ENCODE results near the gene LENEP.
A peak's percentile ranks its signal among the peaks of the same experiment; 100 is the strongest.
"Not testable (repeated sequence)": the region's sequence is repeated elsewhere in the genome, so short reads cannot be mapped to it uniquely, and the experiment has no call there.

LENEP gene

DNA sequence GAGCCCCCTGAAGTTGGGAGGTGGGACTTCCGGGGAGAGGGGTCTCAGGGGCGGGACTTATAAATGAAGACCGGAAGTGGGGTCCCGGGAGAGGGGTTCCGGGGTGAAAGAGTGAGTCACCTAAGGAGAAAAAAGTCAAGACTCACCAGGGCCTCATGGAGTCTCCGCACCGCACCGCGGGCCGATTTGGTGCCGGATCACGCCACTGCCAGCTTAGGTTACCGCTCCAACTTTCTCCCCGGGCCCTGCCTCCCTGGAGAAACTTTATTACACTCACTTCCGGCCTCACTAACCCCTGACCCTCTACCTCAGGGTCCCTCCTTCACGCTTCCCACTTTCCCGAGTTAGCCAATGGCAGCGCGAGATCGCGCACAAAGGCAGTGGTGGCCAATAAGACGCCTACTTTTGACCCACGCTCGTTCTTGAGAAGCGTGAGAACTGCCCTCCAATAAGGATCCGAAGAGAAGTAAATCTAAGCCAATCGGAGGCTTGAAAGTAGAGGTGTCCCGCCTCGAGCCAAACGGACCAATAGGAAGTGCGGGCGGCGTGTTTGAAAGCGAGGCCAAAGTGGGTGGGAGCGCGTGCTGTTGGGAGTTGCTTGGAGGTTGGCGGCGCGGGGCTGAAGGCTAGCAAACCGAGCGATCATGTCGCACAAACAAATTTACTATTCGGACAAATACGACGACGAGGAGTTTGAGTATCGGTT is 19.1 kb upstream of the LENEP start, which contains the start of gene CKS1B:
CKS1B (plus strand) TSS at position 580 of the 706 bp plus-strand sequence; CDS start at position 645, 65 bp downstream.
- Histone ChIP-seq H3K4me1 (ENCODE audit: insufficient read depth, low read length, poor library complexity, severe bottlenecking) (peaks cover 51% of the 10 kb centered on the region), H3K9me3 (ENCODE audit: insufficient read depth, low read depth, low read length) (no peaks in the 10 kb centered on the region), H3K4me2 (ENCODE audit: low read depth, low read length, poor library complexity, severe bottlenecking) (peak within 1 kb of the TSS; percentile 89), H2AFZ (ENCODE audit: low read length) (peak within 1 kb of the TSS; percentile 47; the same call in 1 of the 2 replicates), H3K9ac (ENCODE audit: low read depth, low read length, poor library complexity, severe bottlenecking) (peak within 1 kb of the TSS; percentile 95), H3K79me2 (ENCODE audit: insufficient read depth, low read length) (peaks cover 79% of the 10 kb centered on the region), H3K4me3 (ENCODE audit: low read length, poor library complexity, severe bottlenecking) (peak within 1 kb of the TSS; percentile 94), H3K27me3 (ENCODE audit: insufficient read depth, low read length, poor library complexity, severe bottlenecking) (no peaks in the 10 kb centered on the region), H3K36me3 (ENCODE audit: insufficient read depth, low read length) (peaks cover 13% of the 10 kb centered on the region; the same call in 1 of the 2 replicates), H3F3A (ENCODE audit: low read depth) (peaks cover 3% of the 10 kb centered on the region; the same call in 1 of the 2 replicates), H3K9me2 (replicated peaks; ENCODE audit: low read depth, low read length) (no peaks in the 10 kb centered on the region), H4K20me1 (ENCODE audit: insufficient read depth, low read length, poor library complexity, severe bottlenecking) (peaks cover 36% of the 10 kb centered on the region)
- TF ChIP-seq CTCF (conservative IDR thresholded peaks at IDR 0.05; ENCODE audit: low read length) (no peak), EZH2phosphoT487 (IDR thresholded peaks at IDR 0.05; ENCODE audit: borderline replicate concordance) (no peak)

DNA sequence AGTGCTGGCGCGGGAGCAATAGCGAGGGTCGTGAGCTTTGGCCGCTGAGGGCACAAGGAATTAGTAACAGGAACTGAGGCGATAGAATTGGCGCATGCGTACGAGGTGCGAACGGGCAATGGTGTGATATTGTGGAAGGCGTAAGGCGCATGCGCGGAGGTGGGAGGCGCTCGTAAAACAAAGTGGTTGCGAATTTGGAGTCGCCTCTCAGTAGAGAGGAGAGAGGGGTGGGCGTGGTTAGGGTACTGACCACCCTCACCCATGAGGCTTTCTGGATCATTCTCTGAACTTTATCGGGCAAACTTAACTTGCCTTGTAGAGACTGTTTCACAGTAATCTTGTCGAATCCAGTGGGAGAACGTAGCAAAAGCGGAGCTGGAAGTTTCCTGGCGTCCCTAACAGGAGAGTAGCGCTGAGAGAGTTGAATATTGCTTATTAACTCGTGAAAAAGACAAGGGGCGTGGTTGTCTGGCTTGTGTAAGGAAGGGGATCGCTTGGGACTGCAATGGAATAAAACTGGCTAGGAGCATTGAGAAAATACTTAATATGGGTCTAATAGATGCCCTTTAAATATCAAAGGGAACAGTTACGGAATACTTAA is 18.5 kb upstream of the LENEP start:
- no peak for TF ChIP-seq CTCF (conservative IDR thresholded peaks at IDR 0.05; ENCODE audit: low read length)
- no peak for TF ChIP-seq EZH2phosphoT487 (IDR thresholded peaks at IDR 0.05; ENCODE audit: borderline replicate concordance)
- Histone ChIP-seq H2AFZ (ENCODE audit: low read length) (peak overlapping the region; percentile 35; the same call in 1 of the 2 replicates), H3K4me3 (ENCODE audit: low read length, poor library complexity, severe bottlenecking) (peak overlapping the region; percentile 94), H3K79me2 (ENCODE audit: insufficient read depth, low read length) (peaks cover 78% of the 10 kb centered on the region), H3K27me3 (ENCODE audit: insufficient read depth, low read length, poor library complexity, severe bottlenecking) (no peaks in the 10 kb centered on the region), H3F3A (ENCODE audit: low read depth) (peaks cover 3% of the 10 kb centered on the region; the same call in 1 of the 2 replicates), H3K4me2 (ENCODE audit: low read depth, low read length, poor library complexity, severe bottlenecking) (peak overlapping the region; percentile 89), H3K9ac (ENCODE audit: low read depth, low read length, poor library complexity, severe bottlenecking) (peak overlapping the region; percentile 95), H3K9me2 (replicated peaks; ENCODE audit: low read depth, low read length) (no peaks in the 10 kb centered on the region), H3K36me3 (ENCODE audit: insufficient read depth, low read length) (peaks cover 18% of the 10 kb centered on the region; the same call in 1 of the 2 replicates), H3K4me1 (ENCODE audit: insufficient read depth, low read length, poor library complexity, severe bottlenecking) (peaks cover 45% of the 10 kb centered on the region), H4K20me1 (ENCODE audit: insufficient read depth, low read length, poor library complexity, severe bottlenecking) (peaks cover 36% of the 10 kb centered on the region), H3K9me3 (ENCODE audit: insufficient read depth, low read depth, low read length) (no peaks in the 10 kb centered on the region)

DNA sequence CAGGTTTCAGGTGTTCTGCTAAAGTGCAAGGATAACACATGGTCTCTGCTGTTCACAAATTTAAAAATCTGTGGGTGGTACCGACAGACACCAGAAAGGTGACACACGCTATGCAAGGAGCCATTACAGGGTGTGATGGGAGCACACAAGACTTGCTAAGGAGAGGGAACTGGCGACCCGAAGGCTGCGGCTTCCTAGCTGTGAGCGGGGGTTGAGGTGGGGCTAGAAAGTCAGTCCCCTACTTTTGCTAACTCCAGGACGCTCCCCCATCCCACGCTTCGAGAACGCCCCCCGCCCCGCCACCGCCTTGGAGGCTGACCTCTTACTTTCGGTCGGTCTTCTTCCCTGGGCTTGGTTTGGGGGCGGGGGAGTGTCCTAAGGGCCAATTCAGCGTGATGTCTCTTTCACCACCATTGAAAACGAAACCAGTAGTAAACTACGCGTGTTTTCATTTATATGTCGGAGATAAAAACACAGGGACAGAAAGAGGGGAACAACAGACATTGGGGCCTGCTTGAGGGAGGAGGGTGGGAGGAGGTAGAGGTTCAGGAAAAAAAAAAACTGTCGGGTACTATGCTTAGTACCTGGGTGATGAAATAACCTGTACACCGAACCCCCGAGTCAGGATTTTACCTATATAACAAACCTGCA is 17.9 kb upstream of the LENEP start:
- TF ChIP-seq EZH2phosphoT487 (IDR thresholded peaks at IDR 0.05; ENCODE audit: borderline replicate concordance) (no peak), CTCF (conservative IDR thresholded peaks at IDR 0.05; ENCODE audit: low read length) (no peak)
- Histone ChIP-seq H3K4me3 (ENCODE audit: low read length, poor library complexity, severe bottlenecking) (peak overlapping the region; percentile 94), H3K36me3 (ENCODE audit: insufficient read depth, low read length) (peaks cover 18% of the 10 kb centered on the region; the same call in 1 of the 2 replicates), H3F3A (ENCODE audit: low read depth) (peaks cover 3% of the 10 kb centered on the region; the same call in 1 of the 2 replicates), H2AFZ (ENCODE audit: low read length) (no peak overlapping the region), H3K79me2 (ENCODE audit: insufficient read depth, low read length) (peaks cover 72% of the 10 kb centered on the region), H3K4me2 (ENCODE audit: low read depth, low read length, poor library complexity, severe bottlenecking) (peak overlapping the region; percentile 89), H3K9ac (ENCODE audit: low read depth, low read length, poor library complexity, severe bottlenecking) (peak overlapping the region; percentile 95), H4K20me1 (ENCODE audit: insufficient read depth, low read length, poor library complexity, severe bottlenecking) (peaks cover 32% of the 10 kb centered on the region), H3K9me2 (replicated peaks; ENCODE audit: low read depth, low read length) (no peaks in the 10 kb centered on the region), H3K4me1 (ENCODE audit: insufficient read depth, low read length, poor library complexity, severe bottlenecking) (peaks cover 39% of the 10 kb centered on the region), H3K27me3 (ENCODE audit: insufficient read depth, low read length, poor library complexity, severe bottlenecking) (no peaks in the 10 kb centered on the region), H3K9me3 (ENCODE audit: insufficient read depth, low read depth, low read length) (no peaks in the 10 kb centered on the region)

DNA sequence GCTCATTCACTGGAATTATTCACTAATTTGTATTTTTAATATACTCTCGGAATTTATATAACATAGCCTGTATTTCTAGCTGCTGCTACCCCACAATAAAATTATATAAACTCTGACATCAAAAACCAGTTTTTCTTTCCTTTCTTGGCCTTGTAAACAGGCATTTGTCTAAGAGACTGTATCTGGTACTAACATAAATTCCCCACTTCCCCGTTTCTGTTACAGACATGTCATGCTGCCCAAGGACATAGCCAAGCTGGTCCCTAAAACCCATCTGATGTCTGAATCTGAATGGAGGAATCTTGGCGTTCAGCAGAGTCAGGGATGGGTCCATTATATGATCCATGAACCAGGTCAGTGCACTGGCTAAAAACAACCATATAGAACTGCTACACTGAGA is 15.6 kb upstream of the LENEP start:
- Histone ChIP-seq H4K20me1 (ENCODE audit: insufficient read depth, low read length, poor library complexity, severe bottlenecking) (peaks cover 28% of the 10 kb centered on the region), H3K79me2 (ENCODE audit: insufficient read depth, low read length) (peaks cover 73% of the 10 kb centered on the region), H3K4me2 (ENCODE audit: low read depth, low read length, poor library complexity, severe bottlenecking) (peak overlapping the region; percentile 89), H3K4me3 (ENCODE audit: low read length, poor library complexity, severe bottlenecking) (peak overlapping the region; percentile 94), H3K4me1 (ENCODE audit: insufficient read depth, low read length, poor library complexity, severe bottlenecking) (peaks cover 30% of the 10 kb centered on the region), H3K9ac (ENCODE audit: low read depth, low read length, poor library complexity, severe bottlenecking) (peak overlapping the region; percentile 95), H3F3A (ENCODE audit: low read depth) (peaks cover 12% of the 10 kb centered on the region; the same call in 1 of the 2 replicates), H3K36me3 (ENCODE audit: insufficient read depth, low read length) (peaks cover 18% of the 10 kb centered on the region; the same call in 1 of the 2 replicates)
- H3K9me2 ChIP-seq (replicated peaks; ENCODE audit: low read depth, low read length); H3K9me3 ChIP-seq (ENCODE audit: insufficient read depth, low read depth, low read length); H2AFZ ChIP-seq (ENCODE audit: low read length); H3K27me3 ChIP-seq (ENCODE audit: insufficient read depth, low read length, poor library complexity, severe bottlenecking): not testable (repeated sequence)
